Stimulated activated CD4-positive, alpha-beta T cell treated with anti-CD3 and anti-CD28 coated beads, Interleukin-15, amount 100 ng/mL, for 1 hour (primary cell): ENCODE data around the gene RGS3.
"Not testable (repeated sequence)": the region's sequence is repeated elsewhere in the genome, so short reads cannot be mapped to it uniquely, and the experiment has no call there.

Source experiments
- DNase-seq, 2 donors: peaks; one replicate each; pipeline ENCODE4 v3.0.0-alpha.2; 2020; ENCODE audit warnings: low read depth in 1 of 2, low spot score in 1 of 2

Gene RGS3

DNA sequence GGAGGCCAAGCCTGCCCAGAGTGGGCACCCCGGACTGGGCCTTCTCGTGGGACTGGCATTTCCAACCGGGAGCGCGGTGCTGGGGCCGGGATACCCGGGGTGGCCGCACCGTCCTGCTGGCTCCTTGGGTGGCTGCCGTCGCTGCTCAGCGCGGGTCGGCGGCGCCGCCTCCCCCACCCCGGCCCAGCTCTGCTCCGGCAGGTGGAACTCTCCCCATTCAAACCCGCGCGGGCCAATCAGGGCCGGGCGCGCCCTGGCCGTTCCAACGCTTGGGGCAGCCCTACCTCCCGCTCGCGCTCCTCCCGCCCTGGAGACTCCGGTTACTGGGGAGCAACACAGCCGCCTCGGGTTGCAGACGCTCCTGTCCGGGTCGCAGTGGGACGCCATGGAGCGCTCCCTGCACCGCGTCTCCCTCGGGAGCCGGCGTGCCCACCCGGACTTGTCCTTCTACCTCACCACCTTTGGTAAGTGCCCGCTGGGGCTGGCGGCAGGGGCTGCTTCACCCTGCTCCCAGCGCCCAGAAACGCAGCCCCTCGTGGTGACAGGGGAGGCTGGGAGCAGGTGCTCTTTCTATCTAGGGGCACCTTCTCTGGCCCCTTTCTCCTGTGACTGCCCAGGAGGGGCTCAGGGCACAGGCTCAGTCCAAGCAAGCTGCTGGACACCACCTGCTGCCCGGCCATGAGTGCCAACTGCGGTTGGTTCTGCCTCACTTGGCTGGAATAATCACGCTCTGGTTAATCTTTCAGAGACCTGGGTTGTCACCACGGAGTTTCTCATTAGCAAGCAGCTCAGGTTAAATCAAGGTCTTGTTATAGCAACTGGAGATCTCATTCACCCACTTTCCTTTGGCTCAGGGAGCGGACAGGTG, at the start of gene RGS3:
Gene RGS3 (plus strand): TSS at position 310 of the 868 bp plus-strand sequence. CDS start 76 bp downstream, at position 386.
- DNase-seq = no peak

- DNase-seq = no peak
These were observed 47.3 kb upstream of the RGS3 start for GRCh38 chr9:113416149-113416721.

DNA sequence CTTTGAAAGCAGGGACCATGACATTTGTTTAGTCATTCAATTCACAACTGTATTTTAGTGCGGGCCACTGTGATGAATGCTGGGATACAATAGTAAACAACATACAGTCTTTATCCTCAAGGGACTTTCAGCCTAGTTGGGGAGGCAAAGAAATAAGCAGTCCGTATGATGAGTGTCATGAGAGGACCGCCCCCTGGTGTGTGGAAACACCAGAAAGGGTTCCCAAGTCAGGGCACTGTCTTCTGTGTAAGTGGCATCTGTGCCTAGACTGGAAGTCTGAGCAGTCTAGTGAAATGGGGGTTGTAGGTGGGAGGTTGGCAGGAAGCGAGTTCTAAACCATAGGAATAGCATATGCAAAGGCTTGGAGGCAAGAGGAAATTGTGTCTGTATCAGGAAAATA, 46.2 kb upstream of the RGS3 start:
- DNase-seq = no peak

DNA sequence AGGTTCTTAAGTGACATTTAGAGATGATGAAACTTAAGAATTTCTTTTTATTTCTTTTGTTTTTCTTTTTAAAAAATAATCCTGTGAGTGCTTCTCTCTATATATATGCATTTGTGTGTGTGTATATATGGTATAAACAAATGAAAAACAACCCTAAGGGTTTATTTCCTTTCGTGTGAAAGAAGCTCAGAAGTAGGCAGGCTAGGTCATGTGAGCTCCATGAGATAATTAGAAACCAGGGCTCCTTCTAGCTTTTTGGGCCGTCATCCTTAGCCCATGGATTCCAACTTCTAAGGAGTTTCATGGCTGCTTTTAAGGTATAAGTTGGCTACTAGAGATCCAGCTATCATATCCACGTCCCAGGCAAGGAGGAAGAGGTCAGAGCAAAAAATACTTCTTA, 41.8 kb upstream of the RGS3 start:
- no peak for DNase-seq

DNA sequence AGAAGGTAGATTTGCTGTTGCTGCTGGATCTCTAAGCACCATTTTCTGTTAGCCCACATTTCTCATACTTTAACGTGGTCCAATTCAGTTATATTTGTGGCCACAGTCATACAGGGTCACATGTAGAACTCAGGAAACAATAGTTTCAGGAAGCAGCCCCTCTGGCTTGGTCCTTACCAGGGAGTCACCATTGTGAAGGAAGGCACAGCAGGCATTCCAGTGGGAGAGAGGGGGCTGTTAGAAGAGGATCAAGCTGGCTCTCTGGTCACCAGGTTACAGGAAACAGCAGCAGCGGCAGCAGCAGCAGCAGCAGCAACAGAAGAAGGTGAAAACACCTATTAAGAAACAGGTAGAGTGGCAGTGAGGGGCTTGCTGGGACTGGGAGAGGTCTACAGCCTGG, 38.5 kb upstream of the RGS3 start:
- no peak for DNase-seq

DNA sequence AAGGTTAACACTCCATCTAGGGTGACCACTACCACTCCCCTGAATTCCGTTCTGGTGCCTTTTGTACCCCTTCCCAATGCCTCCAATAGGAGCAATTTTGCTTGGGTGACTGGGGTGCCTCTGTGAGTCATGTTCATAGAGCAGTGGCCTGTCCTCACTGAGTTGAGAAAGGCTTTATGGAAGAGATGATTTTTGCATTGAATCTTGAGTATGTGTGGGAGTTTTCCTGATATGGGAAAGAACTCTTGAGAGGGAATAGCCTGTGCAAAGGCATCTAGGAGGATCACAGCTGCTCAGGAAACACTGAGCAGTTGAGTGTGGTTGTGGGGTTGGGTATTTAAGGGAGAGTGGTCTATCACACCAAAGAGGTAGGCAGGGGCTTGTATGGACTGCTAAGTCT, 36.8 kb upstream of the RGS3 start:
- no peak for DNase-seq

DNA sequence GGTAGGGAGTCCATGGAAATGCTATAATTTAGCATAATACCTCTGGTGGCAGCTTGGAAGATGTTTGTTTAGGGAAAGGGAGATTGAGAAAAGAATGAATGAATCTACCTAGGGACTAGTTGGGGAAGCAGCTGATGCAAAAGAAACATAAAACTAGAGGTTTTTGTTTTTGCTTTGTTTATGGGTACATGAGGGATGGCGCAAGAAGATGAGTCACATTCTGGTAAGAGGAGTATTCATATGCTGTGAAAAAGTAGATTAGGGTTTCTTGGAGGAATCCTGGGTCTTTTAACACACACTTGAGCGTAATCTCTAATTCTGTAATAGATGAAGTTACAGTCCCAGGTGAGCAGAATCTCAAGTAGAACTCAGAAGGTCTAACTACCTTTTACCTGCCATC, 35.9 kb upstream of the RGS3 start:
- DNase-seq = no peak

GRCh38 chr9:113428062-113428615, 35.4 kb upstream of the RGS3 start:
- DNase-seq = no peak

DNA sequence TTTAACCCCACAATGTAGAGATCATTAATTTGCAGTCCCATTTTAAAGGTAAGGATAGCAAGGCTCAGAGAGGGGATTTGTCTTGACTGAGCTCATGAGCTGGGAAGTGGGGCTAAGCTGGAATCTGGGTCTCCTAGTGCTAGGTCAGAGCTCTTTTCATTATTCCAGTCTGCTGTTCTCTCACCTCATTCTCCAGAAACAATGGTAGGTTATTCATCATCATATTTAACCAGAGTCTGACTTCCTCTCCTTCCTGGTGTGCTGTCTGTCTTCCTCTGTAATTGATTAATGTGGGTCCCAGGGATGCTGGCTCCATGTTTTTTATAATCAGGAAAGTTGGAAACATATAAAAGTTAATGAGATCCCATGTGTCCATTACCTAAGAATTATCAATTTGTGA, 32.3 kb upstream of the RGS3 start:
- DNase-seq = no peak

DNA sequence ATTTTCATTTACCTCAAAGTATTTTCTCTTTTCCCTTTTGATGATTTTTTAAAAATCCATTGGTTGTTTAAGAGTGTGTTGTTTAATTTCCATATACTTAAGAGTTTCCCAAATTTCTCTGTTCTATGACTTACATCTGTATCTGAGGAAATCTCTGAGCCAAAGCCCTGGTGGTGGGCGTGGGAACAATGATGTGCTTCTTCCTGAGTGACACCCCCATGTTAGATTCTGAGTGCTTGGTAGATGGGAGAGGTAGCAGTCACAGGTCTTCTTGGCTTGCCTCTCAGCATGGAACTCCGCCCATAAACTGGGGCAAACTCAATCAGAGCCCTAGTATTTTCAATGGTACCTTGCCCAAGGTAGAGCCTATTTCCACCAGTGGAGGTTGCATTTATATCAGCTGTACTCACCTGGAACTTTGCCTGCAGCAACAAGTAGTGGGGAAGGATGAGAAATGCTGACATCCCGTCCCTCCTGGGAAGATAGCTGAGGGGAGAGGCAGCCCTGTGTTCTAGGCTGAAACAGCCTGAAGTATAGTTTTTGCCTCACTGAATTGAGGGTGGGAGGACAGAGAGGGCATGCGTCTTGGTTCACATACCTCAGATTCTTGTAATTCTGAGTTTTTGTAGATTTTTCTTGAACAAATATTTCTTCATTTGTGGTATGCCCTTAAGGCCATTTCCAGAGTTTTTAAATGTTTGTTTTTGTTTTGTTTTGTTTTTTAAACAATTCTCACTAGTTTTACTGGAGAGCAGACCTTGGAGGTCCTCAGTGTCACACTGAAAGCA, 26.6 kb upstream of the RGS3 start:
- DNase-seq = no peak

- DNase-seq = not testable (repeated sequence)
These were observed 25.8 kb upstream of the RGS3 start for GRCh38 chr9:113437716-113438115.

- DNase-seq = no peak
These were observed 18.8 kb upstream of the RGS3 start for GRCh38 chr9:113444736-113445135.

- DNase-seq = no peak
These were observed 17.2 kb upstream of the RGS3 start for GRCh38 chr9:113446323-113446740.

- no peak for DNase-seq
These were observed 14.2 kb upstream of the RGS3 start for GRCh38 chr9:113449376-113449775.

- no peak for DNase-seq
These were observed 11.4 kb upstream of the RGS3 start for GRCh38 chr9:113452113-113452605.

- DNase-seq = no peak
These were observed 8.4 kb upstream of the RGS3 start for GRCh38 chr9:113454914-113455761.

DNA sequence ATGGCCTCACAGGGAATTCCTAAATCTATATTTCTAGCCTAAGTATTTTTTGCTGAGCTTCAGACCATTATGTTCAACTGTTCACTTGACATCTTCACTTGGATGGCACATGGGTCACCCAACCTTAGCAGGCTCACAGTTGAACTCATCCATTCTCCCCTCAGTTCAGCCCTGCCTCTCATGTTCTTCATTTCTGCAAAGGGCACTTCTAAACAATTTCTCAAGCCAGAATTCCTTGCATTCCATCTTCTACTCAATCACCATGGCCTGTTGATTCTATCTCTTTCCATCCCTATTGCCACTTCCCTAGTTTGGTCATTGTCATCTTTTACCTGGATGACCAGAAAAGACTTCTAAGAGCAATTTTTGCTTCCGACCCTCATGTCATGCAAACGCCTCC, 7.3 kb upstream of the RGS3 start:
- no peak for DNase-seq

- DNase-seq = no peak
These were observed 2.2 kb upstream of the RGS3 start for GRCh38 chr9:113461285-113461684.

DNA sequence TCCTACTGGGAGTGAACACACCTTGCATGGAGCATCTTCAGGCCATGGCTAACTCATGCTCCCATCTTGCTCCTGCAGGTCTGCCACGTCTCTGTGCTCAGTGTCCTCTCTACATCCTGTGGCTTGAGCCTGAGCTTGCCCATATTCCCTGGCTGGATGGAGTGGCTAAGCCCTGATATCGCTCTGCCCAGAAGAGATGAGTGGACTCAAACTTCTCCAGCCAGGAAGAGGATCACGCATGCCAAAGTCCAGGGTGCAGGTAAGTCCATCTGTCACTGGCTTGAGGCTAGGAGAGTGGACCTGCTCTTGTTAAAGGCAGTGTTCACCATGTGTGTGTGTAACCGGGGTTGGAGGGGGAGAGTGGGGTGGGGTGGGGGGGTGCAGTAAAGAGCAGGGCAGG, 1.6 kb upstream of the RGS3 start:
- no peak for DNase-seq

GRCh38 chr9:113462781-113463286, 693 bp upstream of the RGS3 start:
- no peak for DNase-seq
